Daoy (cell line): Measurements from ENCODE around the gene RPL36. TPM values are rescaled to one million over a fixed set of nuclear protein-coding genes. Genes with fewer than 3 reads are reported as not detected.

Source experiments
- DNase-seq: peaks from one replicate; pipeline ENCODE4 v3.0.0-alpha.2; 2015; ENCODE audit warnings: low read depth
- total RNA-seq: library from RNA; depleted of rRNA; stranded (reverse); fragments of >200 nt; shearing (Covaris generic); gene quantifications from 2 replicates; pipeline ENCODE4 v1.2.3, GENCODE V29; 2014; rRNA removed

RPL36 gene
- 845 and 864 TPM in 2 replicates for total RNA-seq

- peak; percentile 99 for DNase-seq
These were observed at the start of gene RPL36 for GRCh38 chr19:5690125-5690954. RPL36 (plus strand) TSS chr19:5690295; CDS start chr19:5690508, 213 bp downstream.

GRCh38 chr19:5641171-5641570 is 48.9 kb upstream of the RPL36 start:
- DNase-seq, result no peak

GRCh38 chr19:5642204-5642603 is 47.9 kb upstream of the RPL36 start:
- DNase-seq, result no peak

- DNase-seq, result no peak
These were observed 47.0 kb upstream of the RPL36 start for GRCh38 chr19:5643060-5643459.

GRCh38 chr19:5644037-5644436 is 46.1 kb upstream of the RPL36 start:
- no peak for DNase-seq

GRCh38 chr19:5645409-5645808 is 44.7 kb upstream of the RPL36 start:
- no peak for DNase-seq

GRCh38 chr19:5646703-5647102 is 43.4 kb upstream of the RPL36 start:
- DNase-seq, result no peak

GRCh38 chr19:5648464-5648863 is 41.6 kb upstream of the RPL36 start:
- DNase-seq, result no peak

- no peak for DNase-seq
These were observed 38.7 kb upstream of the RPL36 start for GRCh38 chr19:5651361-5651760.

GRCh38 chr19:5652261-5652660 is 37.8 kb upstream of the RPL36 start:
- no peak for DNase-seq

- no peak for DNase-seq
These were observed 35.2 kb upstream of the RPL36 start for GRCh38 chr19:5654931-5655330.

GRCh38 chr19:5655412-5655811 is 34.7 kb upstream of the RPL36 start:
- DNase-seq, result no peak

- no peak for DNase-seq
These were observed 28.6 kb upstream of the RPL36 start for GRCh38 chr19:5661483-5661882.

- no peak for DNase-seq
These were observed 26.2 kb upstream of the RPL36 start for GRCh38 chr19:5663904-5664303.

GRCh38 chr19:5664515-5664914 is 25.6 kb upstream of the RPL36 start:
- no peak for DNase-seq

- DNase-seq, result peak; percentile 38
These were observed 24.1 kb upstream of the RPL36 start for GRCh38 chr19:5665781-5666513.

GRCh38 chr19:5666921-5667610 is 23.0 kb upstream of the RPL36 start:
- DNase-seq, result no peak

GRCh38 chr19:5667751-5668271 is 22.3 kb upstream of the RPL36 start:
- DNase-seq, result no peak

GRCh38 chr19:5669212-5669611 is 20.9 kb upstream of the RPL36 start:
- no peak for DNase-seq

- DNase-seq, result no peak
These were observed 18.5 kb upstream of the RPL36 start for GRCh38 chr19:5671600-5671999.

GRCh38 chr19:5672708-5673459 is 17.2 kb upstream of the RPL36 start:
- no peak for DNase-seq
